NCI-H187 treated with DMSO at 0.1 percent for 48 hours (cell line): ENCODE measurements around the gene HYDIN.
"Not testable (repeated sequence)": the region's sequence is repeated elsewhere in the genome, so short reads cannot be mapped to it uniquely, and the experiment has no call there.

Source experiments
- DNase-seq: peaks from one replicate; lab custom pipeline; 2025; lab: John Stamatoyannopoulos, UW

The HYDIN gene

DNA sequence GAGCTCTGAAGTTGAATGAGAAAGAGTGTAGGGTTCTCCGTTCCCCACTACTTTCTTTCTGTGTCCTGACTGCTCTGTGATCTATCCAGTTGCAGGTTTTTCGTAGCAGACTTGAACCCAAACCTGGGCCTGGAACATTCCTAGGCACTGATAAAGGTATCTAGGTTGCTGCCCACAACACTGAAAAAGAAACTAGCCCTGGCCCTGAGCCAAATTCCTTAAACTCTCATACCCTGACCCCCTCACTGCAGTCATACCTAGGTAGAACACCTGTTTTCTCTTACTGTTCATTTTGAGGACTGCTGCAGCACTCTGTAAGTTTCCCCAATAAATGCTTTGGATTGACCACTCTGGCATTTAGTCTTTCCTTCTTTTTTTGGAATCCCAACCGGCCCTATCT lies 5.4 kb downstream of the HYDIN start:
- no peak for DNase-seq

DNA sequence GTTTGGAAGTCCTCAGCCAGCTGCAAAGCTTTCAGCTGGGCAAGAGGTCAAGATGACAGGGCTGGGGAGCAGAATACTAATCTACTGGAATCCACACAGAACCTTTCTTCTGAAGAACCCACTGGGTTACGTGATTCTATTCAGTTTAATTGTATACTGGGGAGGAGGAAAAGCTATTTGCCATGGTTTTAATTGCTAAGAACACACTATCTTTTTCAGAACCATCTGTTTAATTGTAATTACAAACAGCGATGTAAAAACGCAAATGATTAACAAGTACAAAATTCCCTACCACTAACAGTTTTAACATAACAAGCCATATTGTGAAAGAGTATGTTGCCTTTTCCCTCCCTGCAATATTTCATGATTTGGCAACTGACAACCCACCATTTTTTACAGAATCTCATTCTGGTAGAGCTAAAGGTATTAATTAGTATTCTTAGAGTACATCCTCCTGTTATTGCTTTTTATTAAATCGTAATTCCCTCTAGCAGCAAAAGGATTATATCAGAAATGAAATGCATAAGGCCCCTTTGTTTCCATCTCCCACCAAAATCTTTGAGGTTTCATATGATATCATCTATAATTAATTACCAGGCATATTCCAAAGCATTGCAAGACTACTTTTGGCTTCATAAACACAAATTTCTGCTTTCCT lies 12.1 kb downstream of the HYDIN start:
- DNase-seq = no peak

DNA sequence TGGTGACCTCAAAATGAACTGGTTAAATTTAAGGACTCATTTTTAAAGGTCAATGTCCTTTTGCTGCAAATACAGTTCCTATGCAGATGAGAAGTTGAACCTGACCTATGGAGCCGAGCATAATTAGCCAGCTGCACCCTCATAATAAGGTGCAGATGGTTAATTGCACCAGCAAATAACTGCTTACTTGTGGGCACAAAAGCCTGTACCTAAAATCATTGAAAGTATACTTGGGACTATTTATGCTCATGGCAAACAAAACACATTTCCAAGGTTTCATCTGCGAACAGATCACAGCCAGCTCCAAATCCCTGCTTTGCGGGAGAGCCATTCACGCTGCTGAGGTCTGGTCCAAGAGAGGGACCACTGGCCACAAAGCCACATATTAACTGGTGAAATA lies 13.0 kb downstream of the HYDIN start:
- no peak for DNase-seq

DNA sequence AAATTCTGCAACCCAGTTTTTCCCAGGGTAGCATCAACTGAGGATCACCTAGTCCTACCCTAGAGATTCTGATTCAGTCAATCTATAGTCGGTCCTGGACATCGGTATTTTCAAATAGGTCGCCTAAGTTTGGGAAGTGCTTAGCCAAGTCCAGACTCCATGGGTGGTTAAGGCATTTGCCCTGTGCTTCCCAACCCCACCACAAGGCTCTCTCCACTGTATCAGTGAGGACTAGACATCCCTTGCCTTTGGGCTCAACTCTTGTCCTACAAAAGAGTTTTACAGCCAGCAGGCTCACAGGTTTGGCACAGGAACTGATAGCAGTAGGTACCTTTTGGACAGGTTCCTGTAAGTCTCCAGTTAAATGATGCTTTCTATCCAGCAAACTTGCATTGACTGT lies 13.8 kb downstream of the HYDIN start:
- no peak for DNase-seq

DNA sequence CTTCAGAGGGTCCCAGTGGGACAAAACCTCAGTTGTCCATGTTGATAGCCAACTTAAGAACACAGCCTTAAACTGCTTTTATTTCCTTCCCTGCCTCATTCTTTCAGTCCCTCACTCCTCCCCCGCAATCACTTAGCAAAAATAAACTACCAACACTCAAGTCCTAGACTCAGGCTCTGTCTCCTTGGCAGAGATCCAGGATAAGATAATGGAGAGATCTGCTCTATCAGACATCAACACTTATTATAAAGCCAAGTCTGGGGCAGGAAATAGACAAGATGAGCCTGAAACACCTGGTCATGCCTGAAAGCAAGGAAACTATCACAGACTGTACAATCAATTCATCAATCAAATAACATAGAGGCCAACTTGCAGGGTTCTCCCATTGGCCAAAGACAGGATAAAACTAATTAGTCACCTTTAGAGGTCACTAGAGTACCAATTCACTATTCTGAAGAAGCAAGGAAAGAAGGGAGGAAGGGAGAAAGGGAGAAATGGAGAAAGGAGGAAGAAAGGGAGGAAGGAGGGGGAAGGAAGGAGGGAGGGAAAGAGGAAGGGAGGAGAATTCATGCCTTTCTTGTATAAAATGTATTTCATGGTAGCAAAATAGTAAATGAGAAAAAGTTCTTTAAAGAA lies 15.7 kb downstream of the HYDIN start:
- no peak for DNase-seq

DNA sequence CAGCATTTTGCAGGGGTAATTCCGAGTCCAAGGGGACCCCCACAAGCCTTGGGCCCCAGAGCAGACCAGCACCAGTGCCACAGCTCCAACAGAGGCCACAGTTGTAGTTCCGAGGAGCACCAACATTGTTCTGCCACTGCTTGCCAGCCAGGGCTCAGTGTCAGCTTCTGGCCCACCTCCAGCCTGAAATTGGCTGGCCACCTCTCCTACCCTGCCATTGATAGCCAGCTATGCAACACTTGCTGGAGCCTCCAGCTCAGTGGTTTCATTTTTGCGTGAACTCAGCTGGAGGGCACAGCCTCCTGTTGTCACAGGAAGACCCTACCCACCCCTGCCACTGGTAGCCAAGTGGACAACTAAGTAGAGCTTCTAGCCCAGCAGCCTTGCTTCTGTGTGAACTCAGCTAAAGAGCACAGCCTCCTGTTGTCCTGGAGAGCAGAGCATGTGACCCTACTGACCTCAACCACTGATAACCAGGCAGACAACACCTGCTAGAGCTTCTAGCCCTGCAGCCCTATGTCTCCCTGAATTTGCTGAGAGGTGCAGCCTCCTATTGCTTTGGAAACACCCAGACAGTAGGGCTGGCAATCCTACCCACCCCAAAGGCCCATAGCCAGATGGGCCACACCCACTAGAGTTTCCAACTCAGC lies 24.9 kb downstream of the HYDIN start:
- no peak for DNase-seq

DNA sequence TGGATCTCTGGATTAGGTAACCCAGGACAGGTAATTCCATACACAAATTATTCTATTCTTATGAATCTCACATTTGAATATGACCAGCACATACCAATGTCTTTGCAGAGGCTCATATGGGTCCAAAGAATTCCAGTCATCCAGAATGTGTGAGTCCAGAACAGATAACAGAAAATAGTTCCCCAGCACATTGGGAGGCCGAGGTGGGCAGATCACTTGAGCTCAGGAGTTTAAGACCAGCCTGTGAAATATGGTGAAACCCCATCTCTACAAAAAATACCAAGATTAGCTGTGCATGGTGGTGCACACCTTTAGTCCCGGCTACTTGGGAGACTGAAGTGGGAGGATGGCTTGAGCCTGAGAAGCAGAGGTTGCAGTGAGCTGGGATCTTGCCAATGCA lies 26.9 kb downstream of the HYDIN start:
- no peak for DNase-seq

DNA sequence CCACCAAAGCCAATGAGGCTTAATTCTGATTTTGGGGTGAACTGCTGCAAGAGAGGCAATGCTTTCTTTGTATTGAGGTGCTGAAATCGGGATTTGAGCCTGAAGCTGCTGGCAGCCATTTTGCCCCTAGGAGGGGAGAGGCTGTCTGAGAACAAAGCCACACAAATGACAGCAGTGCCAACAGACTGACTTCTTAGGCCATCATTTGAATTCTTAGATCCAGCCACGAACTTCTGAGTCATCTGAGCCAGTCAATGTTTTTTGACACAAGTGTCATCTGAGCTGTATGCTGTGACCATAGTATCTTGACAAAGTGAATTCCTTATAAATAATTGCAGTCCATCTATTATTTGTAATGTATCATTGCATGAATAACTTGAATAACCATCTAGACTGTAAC lies 29.0 kb downstream of the HYDIN start:
- DNase-seq = no peak

DNA sequence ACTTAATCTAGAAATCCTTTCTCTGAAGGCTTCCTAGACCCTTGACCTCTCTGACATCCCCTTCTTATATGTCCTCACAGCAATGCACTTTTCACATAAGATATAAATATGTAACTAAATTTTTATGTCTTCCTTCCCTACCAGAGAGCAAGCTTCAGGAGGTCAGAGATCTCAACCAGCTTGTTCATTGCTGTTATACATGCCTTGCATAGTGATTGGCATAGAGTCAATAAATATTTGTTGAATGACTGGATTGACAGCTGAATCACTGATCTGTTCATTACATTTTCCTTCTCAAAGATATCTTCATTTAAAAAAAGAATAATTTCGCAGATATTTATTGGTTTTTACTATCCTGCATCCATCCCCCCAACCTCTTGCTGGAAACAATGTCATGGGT lies 29.5 kb downstream of the HYDIN start:
- no peak for DNase-seq

DNA sequence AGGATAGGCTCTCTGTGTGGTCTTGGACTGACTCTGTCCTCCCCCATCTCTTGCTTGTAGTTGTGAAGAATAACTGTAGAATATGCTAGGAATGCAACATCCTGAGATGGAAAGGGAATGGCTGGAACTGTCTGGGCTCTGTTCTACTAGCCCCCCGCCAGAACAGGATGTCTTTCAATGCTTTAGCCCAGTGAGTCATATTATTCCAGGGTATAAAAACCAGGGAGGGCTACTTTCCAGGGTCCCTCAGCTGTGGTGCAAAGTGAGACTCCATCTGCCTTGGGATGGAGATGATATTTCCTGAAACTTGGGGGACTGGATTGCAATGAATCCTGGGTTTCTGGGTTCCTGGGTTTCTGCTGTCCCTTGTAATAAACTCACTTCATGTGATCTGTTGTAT lies 32.1 kb downstream of the HYDIN start:
- DNase-seq = no peak

DNA sequence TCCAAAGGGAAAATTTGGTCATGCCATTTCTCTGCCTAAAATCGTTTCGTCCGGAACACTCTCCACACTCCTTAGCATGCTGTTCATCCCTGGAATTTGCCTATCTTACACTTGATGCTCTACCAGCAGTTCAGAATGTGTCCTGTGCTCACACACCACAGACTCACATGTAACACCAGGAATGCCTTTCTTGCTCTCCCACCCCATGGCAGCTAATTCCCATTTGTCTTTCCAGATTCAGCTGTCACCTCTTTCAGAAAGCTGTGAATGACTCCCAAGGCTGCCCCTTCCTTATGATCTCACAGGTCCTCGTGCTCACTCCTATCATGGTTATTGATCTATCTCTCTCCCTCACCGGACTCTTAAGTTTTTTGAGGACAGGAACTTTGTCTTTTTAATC lies 38.1 kb downstream of the HYDIN start:
- DNase-seq = no peak

DNA sequence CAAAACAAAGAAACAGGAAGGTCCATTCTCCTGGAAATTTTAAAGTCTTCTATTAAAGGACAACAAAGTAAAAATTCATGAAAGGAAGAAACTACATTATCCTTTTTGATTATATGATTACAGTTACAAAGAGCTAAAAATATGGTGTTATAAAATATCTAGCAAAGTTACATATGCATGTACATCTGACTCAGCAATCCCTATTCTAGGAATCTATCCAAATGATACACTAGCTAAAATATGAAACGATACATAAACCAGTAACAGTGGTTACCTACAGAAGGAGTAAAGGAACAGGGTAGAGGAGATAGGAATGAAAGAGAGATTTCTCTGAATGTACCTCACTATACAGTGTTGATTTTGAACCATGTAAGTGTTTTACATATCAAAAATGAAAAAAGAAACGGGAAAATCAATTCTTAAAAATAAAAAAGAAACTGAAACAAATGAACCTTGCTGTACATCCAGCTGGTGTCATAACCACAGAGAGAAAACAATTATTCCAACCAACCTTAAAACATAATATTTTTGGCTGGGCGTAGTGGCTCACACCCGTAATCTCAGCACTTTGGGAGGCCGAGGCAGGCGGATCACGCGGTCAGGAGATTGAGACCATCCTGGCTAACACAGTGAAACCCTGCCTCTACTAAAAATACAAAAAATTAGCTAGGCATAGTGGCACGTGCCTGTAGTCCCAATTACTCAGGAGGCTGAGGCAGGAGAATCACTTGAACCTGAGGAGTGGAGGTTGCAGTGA lies 41.4 kb downstream of the HYDIN start:
- no peak for DNase-seq

DNA sequence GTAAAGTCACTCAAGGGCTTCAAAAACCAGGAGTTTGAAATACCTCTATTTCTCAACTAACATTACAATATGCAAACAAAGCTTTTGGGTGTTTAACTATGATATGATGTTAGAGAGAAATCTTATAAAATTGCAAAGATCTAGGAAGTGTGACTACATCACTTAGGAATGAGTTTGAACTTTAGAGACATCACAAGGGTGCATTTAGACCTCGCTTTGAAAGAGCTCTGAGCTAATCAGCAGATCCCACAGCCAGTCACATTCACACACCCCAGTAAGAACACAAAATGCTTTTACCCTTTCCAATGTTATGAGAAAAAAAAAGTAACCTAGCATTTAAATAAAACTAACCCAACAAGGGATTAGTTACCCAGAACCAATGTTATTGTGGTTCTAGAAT lies 45.2 kb downstream of the HYDIN start:
- no peak for DNase-seq

DNA sequence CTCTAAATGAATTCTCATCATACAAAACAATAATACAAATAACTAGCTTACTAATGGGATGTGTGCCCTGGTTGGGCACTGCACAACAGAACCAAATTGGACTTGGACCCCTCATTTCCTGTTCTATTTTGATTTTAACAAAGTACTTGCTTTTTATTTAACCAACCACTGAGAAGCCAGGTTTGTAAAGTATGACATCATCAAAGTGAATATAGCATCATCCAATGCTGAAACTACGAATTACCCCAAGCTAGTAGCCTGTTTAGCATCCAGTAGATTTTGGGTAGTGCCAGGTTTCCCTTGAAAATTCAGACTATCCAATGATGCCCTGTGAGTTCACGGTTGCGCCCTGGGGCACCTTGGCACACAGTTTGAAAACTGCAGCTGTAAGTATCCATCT lies 51.0 kb downstream of the HYDIN start:
- DNase-seq = no peak

DNA sequence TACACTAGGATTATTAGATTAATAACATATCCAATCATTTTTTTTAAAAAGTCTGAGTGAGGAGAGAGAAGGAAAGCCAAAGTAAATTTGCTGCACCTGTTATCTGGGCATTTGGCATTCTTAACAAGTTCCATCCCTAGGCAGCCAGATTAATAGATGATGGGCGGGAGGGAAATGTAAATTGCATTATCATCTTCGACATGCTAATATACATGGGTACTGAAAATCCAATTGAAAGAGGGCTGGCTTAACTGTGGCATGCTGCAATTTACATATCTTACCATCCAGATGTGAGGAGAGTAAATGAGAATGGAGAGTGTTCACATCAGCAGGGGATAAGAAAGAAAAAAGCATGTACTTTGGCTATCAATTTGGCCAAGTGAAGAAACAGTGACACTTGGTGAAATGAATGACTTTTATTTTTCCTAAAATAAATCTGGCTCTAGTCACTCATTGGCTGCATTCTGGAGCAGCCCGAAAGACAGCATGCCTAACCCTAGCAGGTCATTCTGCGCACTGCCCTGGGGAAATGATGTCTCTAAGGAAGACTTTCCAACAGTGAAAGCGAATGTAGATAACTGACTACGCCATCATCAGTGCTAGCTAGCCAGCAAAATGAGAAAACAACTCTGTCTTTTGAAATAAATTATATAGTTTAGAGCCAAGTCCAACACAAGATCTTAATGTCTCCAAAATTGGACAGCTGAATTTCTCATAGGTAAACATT lies 57.9 kb downstream of the HYDIN start:
- DNase-seq = no peak

DNA sequence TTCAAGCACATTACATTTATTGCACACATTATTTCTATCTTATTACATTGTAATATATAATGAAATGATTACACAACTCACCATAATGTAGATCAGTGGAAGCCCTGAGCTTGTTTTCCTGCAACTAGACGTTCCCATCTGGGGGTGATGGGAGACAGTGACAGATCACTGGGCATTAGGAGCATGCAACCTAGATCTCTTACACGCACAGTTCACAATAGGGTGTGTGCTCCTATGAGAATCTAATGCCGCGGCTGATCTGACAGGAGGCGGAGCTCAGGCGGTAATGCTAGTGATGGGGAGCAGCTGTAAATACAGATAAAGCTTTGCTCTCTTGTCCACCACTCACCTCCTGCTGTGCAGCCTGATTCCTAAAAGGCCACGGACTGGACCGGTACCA lies 69.5 kb downstream of the HYDIN start:
- DNase-seq = not testable (repeated sequence)

DNA sequence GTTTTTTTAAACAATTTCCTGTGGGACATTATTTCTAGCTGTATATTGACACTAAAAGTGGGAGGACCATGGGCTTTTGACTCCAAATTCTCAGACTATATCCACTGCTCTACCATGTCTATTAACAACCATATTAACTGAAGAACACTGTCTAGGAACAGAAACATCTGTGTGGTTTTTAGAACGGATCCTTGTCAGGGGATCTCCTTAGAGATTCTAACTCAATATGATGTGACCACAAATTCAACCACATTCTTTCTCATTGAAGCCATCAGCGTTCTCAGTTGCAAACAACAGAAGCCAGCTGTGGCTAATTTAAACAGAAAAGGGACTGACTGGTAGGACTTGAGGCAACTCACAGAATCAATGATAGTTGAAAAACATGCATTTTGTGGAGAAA lies 73.2 kb downstream of the HYDIN start:
- DNase-seq = not testable (repeated sequence)

DNA sequence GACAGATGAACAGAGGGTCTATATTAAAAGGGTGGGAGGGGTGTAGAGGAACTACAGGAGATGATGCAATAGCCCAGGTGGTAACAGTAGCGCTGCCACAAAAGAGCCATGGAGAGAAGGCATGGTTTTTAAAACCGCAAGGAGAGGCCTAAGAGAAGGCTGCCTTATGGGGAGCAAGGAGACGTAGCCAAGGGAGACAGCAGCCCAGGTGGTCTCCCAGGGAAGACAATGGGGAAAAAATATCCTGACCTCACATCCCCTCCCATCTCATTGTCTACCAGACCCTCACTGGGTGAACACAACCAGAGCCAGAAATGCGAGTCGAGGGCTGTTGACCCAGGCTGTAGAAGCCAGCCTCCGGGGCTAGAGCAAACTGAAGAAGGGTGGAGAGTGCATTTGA lies 77.2 kb downstream of the HYDIN start:
- not testable (repeated sequence) for DNase-seq

DNA sequence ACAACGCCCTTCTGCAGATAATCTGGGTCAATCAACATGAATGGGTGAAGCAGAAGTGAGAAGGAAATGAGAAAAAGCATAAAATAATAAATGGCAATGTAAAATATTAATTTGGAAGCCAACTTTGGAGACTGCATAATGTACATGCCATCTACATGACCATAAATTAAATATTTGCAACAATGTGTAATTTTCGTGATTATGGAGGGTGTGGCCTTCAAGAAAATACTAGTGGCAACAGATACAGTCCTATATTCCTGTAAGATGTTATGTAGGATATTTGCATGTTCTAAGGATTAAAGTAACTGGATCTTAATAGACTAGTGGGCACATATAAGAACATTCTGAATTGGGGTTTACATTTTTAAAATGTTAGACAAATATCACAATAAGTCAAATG lies 78.9 kb downstream of the HYDIN start:
- not testable (repeated sequence) for DNase-seq

DNA sequence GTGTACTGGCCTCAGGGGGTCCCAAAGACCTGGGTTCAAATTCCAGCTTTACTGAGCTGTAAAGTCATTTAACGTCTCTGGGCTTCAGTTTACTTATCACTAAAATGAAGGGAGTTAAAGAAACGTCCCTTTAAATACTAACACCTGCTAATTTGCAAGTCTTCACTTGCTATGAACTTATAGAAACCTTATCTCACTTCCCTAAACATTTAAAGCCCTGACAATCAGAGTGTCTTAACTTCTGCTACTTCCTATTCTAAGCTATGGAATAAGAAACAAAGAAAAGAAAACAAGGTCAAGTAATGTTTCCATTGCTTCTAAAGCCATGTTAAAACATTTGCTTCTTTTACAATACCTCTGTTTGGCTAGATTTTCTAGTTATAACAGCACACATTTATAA lies 87.3 kb downstream of the HYDIN start:
- not testable (repeated sequence) for DNase-seq

DNA sequence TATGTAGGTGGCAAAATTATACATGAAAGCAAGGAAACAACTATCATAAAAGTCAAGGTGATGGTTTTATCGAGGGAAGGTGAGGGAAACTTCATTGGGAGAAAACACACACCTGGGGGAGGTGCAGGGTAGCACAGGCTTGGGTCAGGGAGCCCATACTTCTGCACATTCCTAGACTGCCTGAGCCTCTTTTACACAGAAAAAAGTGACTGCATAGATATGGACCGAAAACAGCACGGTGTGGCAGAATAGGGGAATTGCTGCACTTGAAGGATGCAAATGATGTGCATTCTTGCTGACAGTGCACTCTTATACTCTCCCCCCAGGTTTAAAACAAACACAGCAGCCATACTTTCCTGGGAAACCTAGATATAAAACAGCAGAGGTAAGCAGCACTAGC lies 120.0 kb downstream of the HYDIN start:
- DNase-seq = not testable (repeated sequence)

DNA sequence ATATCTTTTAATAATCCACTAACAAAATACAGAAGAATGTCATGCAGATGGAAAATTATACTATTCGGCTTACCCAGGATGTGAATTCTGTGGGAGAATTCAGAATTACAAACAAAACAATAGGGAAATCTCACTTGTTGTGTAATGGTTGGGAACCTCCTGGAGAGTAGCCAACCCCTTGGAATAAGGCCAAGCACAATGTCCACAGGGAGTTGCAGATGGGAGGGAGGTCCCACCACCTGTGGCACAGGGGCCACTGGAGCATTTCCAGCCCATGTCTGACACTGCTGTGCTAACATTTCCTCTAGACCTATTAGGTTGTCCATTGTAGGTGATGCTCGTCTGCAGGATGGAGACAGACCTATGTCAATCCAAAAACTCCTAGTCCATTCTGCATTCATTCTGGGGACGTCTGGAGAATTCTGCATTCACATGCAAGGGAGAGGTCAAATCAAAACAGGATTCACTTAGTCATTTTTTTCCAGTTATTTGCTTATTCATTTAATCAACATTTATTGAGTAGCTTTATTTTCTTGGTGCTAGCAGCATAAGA lies 120.8 kb downstream of the HYDIN start:
- DNase-seq = not testable (repeated sequence)
